ENCODE results near the gene MUS81. TPM values are rescaled to one million over a fixed set of nuclear protein-coding genes. Genes with fewer than 3 reads are reported as not detected.

Gene MUS81
- total and polyA plus RNA-seq, 2 of the 4 experiments (the other 2 are of a cell fraction), result 23.7 to 47.9 TPM

DNA sequence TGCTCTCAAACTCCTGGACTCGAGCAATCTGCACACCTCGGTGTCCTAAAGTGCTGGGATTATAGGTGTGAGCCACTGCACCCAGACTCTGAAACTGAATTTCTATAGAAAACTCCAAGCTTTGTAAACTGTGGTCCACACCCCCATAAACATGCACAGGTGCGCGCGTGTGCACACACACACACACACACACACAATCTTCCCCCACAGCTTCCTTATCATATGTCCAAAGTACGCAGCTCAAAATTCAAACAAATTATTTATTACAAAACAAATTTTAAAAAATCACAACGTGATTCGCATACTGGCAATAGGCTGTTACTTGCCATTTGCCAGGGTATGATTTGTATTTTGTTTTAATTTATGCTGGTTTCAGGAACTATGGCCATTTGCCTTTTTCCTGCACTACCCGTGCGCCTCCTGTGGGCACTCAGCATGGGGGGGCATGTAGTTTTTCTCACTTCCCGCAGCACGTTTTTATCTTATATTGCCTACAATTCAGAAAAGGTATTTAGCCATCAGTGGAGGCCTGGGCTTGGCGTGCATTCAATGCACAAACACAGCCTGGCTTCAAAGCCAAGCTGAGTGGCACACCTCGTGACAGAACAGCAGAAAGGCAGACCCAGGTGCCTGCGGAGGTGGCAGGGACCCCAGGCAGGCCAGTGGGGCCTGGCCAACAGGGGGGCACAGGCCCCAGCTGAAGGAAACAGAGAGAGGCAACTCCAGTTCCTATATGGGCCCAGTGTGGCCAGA, 37.3 kb upstream of the MUS81 start:
- peak overlapping the region; percentile 41 for H2AFZ ChIP-seq (replicated peaks; ENCODE audit: low read length, poor library complexity)
- no peak for ATAC-seq (ENCODE audit: low read depth)
- no peak overlapping the region for H4K91ac ChIP-seq (ENCODE audit: insufficient read depth, low read depth, low read length)
- dilution Hi-C loops (cut with HindIII; ENCODE audit: low sequenced_read_pairs, unreplicated experiment) (no loop called here), in situ Hi-C loops (cut with MboI; ENCODE audit: low sequenced_read_pairs) (no loop called here), intact Hi-C loops (cut with micrococcal nuclease) (no loop called here)
- H3K56ac ChIP-seq (ENCODE audit: extremely low read depth, insufficient read depth, low read length), result no peak overlapping the region
- H2AK9ac ChIP-seq (replicated peaks; ENCODE audit: low read depth, low read length, poor library complexity), result no peak overlapping the region
- no peak for TF ChIP-seq MXI1 (IDR thresholded peaks at IDR 0.05; ENCODE audit: borderline replicate concordance, low read depth, low read length)
- no peak for TF ChIP-seq POLR2A (IDR thresholded peaks at IDR 0.05; ENCODE audit: low read depth, low read length)
- TF ChIP-seq MAFK (IDR thresholded peaks at IDR 0.05; ENCODE audit: low read depth, low read length), result no peak
- TF ChIP-seq RFX5 (IDR thresholded peaks at IDR 0.05; ENCODE audit: low read depth, low read length), result no peak
- TF ChIP-seq, protein P1, sequence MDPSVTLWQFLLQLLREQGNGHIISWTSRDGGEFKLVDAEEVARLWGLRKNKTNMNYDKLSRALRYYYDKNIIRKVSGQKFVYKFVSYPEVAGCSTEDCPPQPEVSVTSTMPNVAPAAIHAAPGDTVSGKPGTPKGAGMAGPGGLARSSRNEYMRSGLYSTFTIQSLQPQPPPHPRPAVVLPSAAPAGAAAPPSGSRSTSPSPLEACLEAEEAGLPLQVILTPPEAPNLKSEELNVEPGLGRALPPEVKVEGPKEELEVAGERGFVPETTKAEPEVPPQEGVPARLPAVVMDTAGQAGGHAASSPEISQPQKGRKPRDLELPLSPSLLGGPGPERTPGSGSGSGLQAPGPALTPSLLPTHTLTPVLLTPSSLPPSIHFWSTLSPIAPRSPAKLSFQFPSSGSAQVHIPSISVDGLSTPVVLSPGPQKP (IDR thresholded peaks at IDR 0.05; ENCODE audit: borderline replicate concordance, low read depth, low read length), result no peak
- no peaks in the 10 kb centered on the region; a peak in 1 of 4 replicates for H3K79me1 ChIP-seq (ENCODE audit: low read depth in 1 of 2, low read length in 2 of 2)
- no peak overlapping the region for H2BK5ac ChIP-seq (ENCODE audit: low read depth, low read length, poor library complexity, severe bottlenecking)
- no peak overlapping the region for H4K8ac ChIP-seq (ENCODE audit: low read depth in 2 of 2, low read length in 2 of 2)
- no peak overlapping the region for H3K4me2 ChIP-seq (ENCODE audit: low read depth, low read length)
- no peak for DNase-seq
- H3K4me1 ChIP-seq (ENCODE audit: control insufficient read depth, insufficient read depth, low read length), result no peaks in the 10 kb centered on the region
- BruUV-seq (replicated peaks), result no TSS peak
- CTCF ChIA-PET, result interaction anchor here (0.7 to 1.1 kb wide), 2 partner anchors 43 to 53 kb away, joined by 3 read pairs; no protein-coding TSS in a partner anchor
- H4K5ac ChIP-seq (ENCODE audit: low read depth, low read length), result no peak overlapping the region
- no peak overlapping the region for H2BK120ac ChIP-seq (ENCODE audit: low read depth, low read length)
- no peak overlapping the region for H3K23ac ChIP-seq (ENCODE audit: low read depth, low read length)
- H2BK15ac ChIP-seq (ENCODE audit: low read depth, low read length), result no peak overlapping the region
- no peaks in the 10 kb centered on the region for H3K36me3 ChIP-seq (ENCODE audit: control insufficient read depth, insufficient read depth, low read length)
- H3K27me3 ChIP-seq (ENCODE audit: control insufficient read depth, insufficient read depth, low read length), result peaks cover 6% of the 10 kb centered on the region
- no peaks in the 10 kb centered on the region for H3K9me1 ChIP-seq (ENCODE audit: insufficient read depth, low read length)
- no peak overlapping the region for H3K14ac ChIP-seq (replicated peaks; ENCODE audit: low read depth, low read length)
- H3K27ac ChIP-seq (ENCODE audit: insufficient read depth, low read length), result no peak overlapping the region
- H4K20me1 ChIP-seq (ENCODE audit: insufficient read depth, low read length), result no peaks in the 10 kb centered on the region
- no peaks in the 10 kb centered on the region for H3K9me3 ChIP-seq (ENCODE audit: control insufficient read depth, insufficient read depth, low read length)
- no peak overlapping the region for H3K18ac ChIP-seq (ENCODE audit: low read depth, low read length)
- H3K4ac ChIP-seq (ENCODE audit: low read depth, low read length), result no peak overlapping the region
- no peak overlapping the region for H2AK5ac ChIP-seq (ENCODE audit: low read depth, low read length)
- no peak overlapping the region for H3K9ac ChIP-seq (ENCODE audit: low read depth, low read length)
- 88 to 100% methylated on average over 2 to 3 of the region's 15 CpGs for WGBS, 2 experiments (ENCODE audit: extremely low coverage in 2 of 2, insufficient read length in 1 of 2)
- no peak overlapping the region for H2BK20ac ChIP-seq (ENCODE audit: low read depth, low read length)
- no peak overlapping the region for H3K4me3 ChIP-seq (ENCODE audit: insufficient read depth, low read depth, low read length)
- POLR2A ChIA-PET (ENCODE audit: unreplicated experiment), result interaction anchor here (0.6 kb wide), 1 partner anchor 112 kb away, joined by 3 read pairs; no protein-coding TSS in a partner anchor

Data from IMR-90 (cell line).